GM04504 (cell line): ENCODE data around the gene ASF1B.
"Not testable (repeated sequence)": the region's sequence is repeated elsewhere in the genome, so short reads cannot be mapped to it uniquely, and the experiment has no call there.

ENCODE experiments used
- DNase-seq: peaks from one replicate; pipeline ENCODE4 v3.0.0-alpha.2; 2012; ENCODE audit warnings: low read depth

The ASF1B gene

GRCh38 chr19:14159059-14159458 lies 22.7 kb upstream of the ASF1B start:
- no peak for DNase-seq

DNA sequence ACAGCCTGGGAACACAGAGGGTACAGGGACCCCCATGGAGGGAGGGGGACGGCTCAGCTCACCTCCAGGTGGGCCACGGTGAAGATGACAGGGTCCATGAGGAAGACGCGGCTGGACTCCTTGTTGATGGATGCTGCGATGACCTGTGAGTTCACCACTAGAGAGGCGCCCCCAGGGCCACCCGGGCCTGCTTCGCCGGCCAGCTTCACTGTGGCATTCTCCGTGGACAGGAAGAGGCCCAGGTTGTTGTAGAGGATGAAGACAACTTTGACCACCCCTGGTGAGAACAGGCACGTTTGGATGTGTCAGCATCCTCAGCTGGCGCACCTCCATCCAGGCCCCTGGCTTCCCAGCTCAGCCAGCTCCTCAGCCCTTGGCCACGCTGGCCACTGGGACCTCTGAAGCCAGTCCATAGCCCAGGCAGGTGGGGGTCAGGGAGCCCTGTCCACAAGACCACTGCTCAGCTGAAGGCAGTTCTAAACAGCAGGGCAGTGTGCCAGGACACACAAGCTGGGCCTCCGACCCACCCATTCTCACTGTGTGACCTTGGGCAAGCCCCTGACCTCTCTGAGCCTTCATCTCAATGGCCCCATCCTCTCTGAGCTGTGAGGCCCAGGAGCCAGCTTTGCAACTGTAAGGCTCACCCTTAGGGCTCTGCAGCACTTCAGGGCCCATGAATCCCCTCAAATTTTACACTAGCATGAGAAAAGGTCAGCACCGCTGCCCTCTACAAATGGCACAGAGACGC lies 22.1 kb upstream of the ASF1B start:
- DNase-seq, result no peak

DNA sequence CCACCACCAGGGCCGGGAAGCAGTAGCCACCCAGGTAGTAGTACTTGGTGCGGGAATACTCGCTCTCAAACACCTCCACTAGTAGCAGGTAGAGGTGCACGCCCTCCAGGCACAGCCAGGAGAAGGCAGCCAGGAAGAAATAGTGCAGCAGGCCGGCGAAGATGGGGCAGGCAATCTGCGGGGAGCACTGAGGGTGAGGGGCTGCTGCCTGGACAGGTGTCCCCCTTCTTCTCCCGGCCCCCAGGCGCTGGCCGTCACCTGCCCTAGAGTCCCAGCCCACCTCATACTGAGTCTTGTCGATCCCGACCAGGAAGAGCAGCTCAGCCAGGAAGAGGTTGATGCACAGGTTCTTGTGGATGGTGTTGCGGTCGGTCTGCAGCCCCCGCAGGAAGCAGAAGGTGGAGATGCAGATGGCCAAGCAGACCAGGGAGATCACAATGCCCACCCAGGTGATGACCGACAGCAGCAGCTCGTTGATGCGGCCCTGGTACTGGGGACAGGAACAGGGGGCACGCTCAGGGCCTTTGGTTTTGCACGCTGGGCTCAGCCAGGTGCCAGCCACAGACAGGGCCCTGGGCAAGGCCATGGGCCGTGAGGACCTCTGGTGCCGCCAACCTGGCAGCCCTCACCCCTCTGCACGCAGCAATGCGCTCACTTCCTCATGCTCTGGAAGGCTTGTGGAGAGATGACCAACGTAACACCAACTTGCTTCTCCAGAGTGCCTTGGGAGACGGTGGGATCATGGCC lies 20.8 kb upstream of the ASF1B start:
- DNase-seq, result no peak

DNA sequence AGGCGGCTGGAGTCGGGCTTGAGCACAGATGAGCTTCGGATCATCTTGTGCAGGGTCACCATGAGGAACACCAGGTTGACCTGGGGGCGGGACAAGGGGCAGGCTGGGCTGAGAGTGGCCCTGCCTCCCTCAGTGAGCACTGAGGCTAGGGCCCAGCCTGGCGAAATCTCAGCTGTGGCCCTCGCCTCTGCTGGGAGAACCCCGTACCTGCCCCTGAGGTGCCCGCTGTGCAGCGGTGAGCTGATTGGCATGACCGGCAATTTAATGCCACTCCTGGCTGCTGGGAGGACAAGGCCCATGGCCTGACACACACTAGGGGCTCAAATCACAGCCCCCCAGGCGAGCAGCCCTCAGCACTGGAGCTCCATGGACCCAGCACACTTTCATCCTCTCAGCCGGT lies 19.7 kb upstream of the ASF1B start:
- no peak for DNase-seq

DNA sequence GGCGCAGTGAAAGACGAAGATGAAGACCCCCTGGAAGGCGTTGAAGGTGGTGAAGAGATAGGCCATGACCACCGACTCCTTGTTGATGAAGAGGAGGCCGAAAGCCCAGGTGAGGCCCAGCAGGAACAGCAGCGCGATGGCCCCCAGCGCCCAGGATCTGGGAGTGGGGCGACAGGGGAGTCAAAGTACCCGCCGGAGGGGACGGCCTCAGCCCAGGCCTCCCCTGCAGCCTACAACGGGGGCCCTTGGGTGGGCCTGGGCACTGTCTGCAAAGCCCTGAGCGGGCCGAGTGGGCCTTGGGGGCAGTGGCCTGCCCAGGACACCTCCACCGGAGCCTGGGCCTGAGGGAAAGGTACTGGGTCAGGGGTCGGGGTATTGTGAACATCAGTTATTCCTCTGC lies 19.0 kb upstream of the ASF1B start:
- DNase-seq, result no peak

- no peak for DNase-seq
These were observed 16.3 kb upstream of the ASF1B start for GRCh38 chr19:14152713-14153112.

- DNase-seq, result no peak
These were observed 14.6 kb upstream of the ASF1B start for GRCh38 chr19:14150770-14151661.

GRCh38 chr19:14150041-14150769 lies 13.8 kb upstream of the ASF1B start:
- no peak for DNase-seq

GRCh38 chr19:14149509-14149994 lies 13.2 kb upstream of the ASF1B start:
- DNase-seq, result peak; percentile 47

DNA sequence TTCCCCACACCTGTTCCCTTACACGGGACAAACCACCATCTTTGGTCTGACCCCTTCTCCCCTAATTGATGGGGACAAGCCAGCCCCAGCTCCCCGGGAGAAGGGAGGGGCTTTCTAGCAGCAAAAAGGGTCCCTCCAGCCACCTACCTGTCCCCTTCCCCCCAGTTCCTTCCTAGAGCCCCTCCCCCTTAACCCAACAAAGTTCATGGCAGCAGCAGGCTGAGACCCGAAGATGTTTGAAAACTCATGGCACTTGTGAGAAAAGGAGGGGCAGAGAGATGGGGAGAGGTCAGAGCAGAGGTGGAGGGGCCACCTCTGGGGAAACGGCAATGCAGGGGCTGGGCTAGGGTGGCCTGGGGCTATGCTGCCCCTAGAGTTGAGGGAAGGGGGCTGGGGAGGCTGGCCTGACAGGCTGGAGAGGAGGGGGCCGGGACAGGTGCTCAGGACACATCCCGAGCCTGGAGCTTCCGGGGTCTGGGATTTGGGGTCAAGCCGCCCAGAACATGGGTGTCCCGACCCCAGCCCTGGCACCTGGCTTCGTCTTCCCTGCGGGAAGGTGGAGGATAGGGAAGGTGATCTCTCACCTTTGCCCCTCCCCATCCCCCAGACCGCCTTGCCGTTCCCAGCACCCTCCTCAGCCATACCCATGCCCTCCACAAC lies 12.5 kb upstream of the ASF1B start:
- no peak for DNase-seq

- DNase-seq, result peak; percentile 43
These were observed 11.6 kb upstream of the ASF1B start for GRCh38 chr19:14147797-14148605.

GRCh38 chr19:14146789-14147216 lies 10.4 kb upstream of the ASF1B start:
- DNase-seq, result peak; percentile 80

- DNase-seq, result not testable (repeated sequence)
These were observed 9.8 kb upstream of the ASF1B start for GRCh38 chr19:14146169-14146568.

- no peak for DNase-seq
These were observed 9.0 kb upstream of the ASF1B start for GRCh38 chr19:14145381-14145780.

GRCh38 chr19:14142262-14143190 lies 6.1 kb upstream of the ASF1B start:
- DNase-seq, result no peak

GRCh38 chr19:14141041-14141440 lies 4.7 kb upstream of the ASF1B start:
- DNase-seq, result no peak

DNA sequence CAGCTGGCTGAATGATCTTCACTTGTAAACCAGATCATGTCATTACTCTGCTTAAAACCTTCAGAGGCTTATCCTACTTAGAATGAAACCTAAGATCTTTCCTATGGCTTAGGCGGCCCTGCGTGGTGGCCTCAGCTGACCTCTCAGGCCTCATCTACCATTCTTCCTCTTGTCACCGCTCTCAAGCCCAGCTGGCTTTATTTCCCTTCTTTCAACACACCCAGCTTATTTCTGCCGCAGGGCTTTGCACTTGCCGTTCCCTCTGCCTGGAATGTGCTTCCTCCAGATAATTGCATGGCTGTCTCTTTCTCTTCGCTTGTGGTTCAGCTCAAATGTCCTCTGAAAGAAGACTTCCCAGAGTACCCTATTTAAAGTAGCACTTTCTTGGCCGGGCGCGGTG lies 3.6 kb upstream of the ASF1B start:
- DNase-seq, result no peak

GRCh38 chr19:14138576-14139265 lies 2.3 kb upstream of the ASF1B start:
- DNase-seq, result no peak
